ENCODE measurements around the gene MEIG1. TPM values are rescaled to one million over a fixed set of nuclear protein-coding genes. Genes with fewer than 3 reads are reported as not detected.
"Not testable (repeated sequence)": the region's sequence is repeated elsewhere in the genome, so short reads cannot be mapped to it uniquely, and the experiment has no call there.

The MEIG1 gene
- total RNA-seq, 2 experiments from 2014 or later: 0.81 to 1.1 TPM

DNA sequence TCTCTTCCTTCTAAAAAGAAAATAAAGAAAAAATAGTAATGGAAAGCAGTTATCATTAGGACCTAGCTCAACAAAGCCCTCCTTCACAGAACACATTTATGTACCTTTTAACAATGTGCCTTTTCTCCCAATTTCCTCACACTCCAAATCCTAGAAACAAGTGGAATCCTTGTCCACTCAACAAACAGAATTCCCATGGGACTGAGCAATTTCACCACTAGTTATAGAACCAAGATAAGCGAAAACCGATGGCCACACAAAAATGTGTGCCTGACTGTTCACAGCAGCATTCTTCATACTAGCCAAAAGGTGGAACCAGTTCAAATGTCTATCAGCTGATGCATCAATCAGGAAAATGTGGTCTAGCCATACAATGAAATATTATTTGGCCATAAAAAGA lies 22.6 kb upstream of the MEIG1 start:
- ChIA-PET POLR2A (no interaction called here), CTCF (interaction anchor here (1.0 kb wide), 1 partner anchor 12 kb away, joined by 3 read pairs; no protein-coding TSS in a partner anchor)
- ATAC-seq (no peak), DNase-seq (no peak)
- Mint-ChIP-seq H3K4me1 (peaks cover 2% of the 10 kb centered on the region), H3K36me3 (ENCODE audit: low read depth) (peaks cover 41% of the 10 kb centered on the region), H3K27me3 (no peaks in the 10 kb centered on the region), H3K4me3 (no peak overlapping the region), H3K9me3 (ENCODE audit: low read depth) (no peaks in the 10 kb centered on the region), H3K27ac (no peak overlapping the region)
- intact Hi-C loops (cut with DNase I, micrococcal nuclease): no loop called here

DNA sequence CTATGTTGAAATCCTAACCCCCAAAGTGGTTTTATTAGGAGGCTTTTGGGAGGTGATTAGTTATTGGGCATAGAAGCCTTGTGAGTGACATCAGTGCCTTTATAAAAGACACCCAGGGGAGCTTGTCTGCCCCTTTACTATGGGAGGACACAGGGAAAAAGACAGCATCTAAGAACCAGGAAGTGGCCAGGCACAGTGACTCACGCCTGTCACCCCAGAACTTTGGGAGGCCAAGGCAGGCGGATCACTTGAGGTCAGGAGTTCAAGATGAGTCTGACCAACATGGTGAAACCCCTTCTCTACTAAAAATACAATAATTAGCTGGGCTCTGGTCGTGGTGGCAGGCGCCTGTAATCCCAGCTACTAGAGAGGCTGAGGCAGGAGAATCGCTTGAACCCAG lies 20.2 kb upstream of the MEIG1 start:
- intact Hi-C loops (cut with DNase I, micrococcal nuclease); H3K27ac Mint-ChIP-seq: not testable (repeated sequence)

DNA sequence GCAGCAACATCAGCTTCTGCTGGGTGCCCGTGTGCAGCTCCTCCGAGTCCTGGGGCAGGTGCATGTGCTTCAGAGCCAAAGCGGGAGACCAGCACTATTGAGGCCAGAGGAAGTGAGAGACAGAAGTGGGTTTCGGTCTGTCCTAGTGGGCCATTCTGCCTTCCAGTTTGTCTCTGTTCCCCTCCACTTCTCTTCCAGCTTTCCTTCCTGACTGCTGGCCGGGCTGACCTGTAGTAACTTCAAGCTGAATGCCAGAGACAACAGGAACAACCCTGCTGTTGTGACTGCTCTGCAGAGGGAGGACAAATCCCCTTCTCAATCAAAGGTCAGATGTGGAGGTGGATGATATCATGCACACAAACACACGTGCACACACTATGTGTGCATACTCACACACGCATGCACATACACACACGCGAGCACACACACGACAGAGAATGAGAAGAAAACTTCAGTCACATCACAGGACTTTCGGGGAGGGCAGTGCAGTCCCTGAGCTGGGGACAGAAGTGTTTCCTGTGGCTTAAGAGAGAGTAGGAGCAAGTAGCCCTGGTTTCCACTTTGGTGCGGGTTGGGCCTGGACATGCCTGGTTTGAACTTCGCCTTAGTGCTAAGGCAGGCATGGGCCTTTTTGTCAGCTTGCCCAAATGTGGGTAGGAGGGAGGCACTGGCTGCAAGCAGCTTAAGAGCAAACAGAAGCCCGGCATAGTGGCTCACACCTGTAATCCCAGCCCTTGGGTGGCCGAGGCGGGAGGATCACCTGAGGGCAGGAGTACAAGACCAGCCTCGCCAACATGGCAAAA lies 16.8 kb upstream of the MEIG1 start:
- H3K36me3 Mint-ChIP-seq (ENCODE audit: low read depth): peaks cover 37% of the 10 kb centered on the region
- ATAC-seq; H3K4me1 Mint-ChIP-seq; H3K9me3 Mint-ChIP-seq (ENCODE audit: low read depth); H3K27me3 Mint-ChIP-seq; DNase-seq; CTCF ChIA-PET; POLR2A ChIA-PET; H3K27ac Mint-ChIP-seq; H3K4me3 Mint-ChIP-seq; intact Hi-C loops (cut with DNase I, micrococcal nuclease): not testable (repeated sequence)

More for the DNA sequence above, 20.2 kb upstream of the MEIG1 start:
- ATAC-seq (peak; percentile 74), DNase-seq (peak; percentile 54)
- H3K27me3 Mint-ChIP-seq; H3K9me3 Mint-ChIP-seq (ENCODE audit: low read depth); H3K4me3 Mint-ChIP-seq; H3K4me1 Mint-ChIP-seq; POLR2A ChIA-PET: not testable (repeated sequence)
- CTCF ChIA-PET: interaction anchor here (0.5 to 1.2 kb wide), 2 partner anchors 22 to 184 kb away, joined by 3 to 5 read pairs; no protein-coding TSS in a partner anchor
- peaks cover 30% of the 10 kb centered on the region for H3K36me3 Mint-ChIP-seq (ENCODE audit: low read depth)

DNA sequence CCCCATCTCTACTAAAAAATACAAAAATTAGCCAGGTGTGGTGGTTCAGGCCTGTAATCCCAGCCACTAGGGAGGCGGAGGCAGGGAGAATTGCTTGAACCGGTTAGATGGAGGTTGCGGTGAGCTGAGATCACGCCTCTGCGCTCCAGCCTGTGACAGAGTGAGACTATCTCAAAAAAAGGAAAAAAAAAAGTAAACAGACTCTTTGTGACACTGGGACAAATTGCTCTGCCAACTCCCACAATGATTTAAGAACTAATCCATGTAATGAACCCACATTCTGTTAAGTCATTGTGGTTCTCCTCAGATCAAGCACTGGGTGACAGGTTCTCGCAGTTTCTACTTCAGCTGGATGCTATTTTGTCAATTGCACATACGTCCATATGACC lies 16.2 kb upstream of the MEIG1 start:
- POLR2A ChIA-PET; H3K27me3 Mint-ChIP-seq; H3K27ac Mint-ChIP-seq; H3K9me3 Mint-ChIP-seq (ENCODE audit: low read depth); H3K4me3 Mint-ChIP-seq; ATAC-seq; H3K4me1 Mint-ChIP-seq; DNase-seq; intact Hi-C loops (cut with DNase I, micrococcal nuclease): not testable (repeated sequence)
- CTCF ChIA-PET: interaction anchor here (0.6 kb wide), 1 partner anchor 163 kb away, joined by 3 read pairs; no protein-coding TSS in a partner anchor
- peaks cover 38% of the 10 kb centered on the region for H3K36me3 Mint-ChIP-seq (ENCODE audit: low read depth)

DNA sequence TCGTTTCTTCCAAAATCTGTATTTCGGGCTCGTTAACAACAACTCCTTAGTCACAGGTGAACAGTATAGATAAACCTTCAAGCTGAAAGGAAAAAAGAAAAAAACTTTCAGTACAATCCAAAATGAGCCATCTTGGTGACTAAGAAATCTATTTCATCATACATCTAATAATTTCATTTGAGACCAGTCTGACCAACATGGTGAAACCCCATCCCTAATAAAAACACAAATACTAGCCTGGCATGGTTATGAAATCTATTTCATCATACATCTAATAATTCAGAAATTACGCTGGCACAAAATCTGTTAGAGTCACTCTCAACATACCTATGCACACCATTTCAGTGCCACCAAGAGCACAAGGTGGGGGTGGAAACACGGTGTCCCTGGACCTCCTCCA lies 14.1 kb upstream of the MEIG1 start:
- Mint-ChIP-seq H3K4me3 (no peak overlapping the region), H3K4me1 (peaks cover 9% of the 10 kb centered on the region), H3K9me3 (ENCODE audit: low read depth) (no peaks in the 10 kb centered on the region), H3K36me3 (ENCODE audit: low read depth) (peaks cover 40% of the 10 kb centered on the region), H3K27ac (no peak overlapping the region), H3K27me3 (no peaks in the 10 kb centered on the region)
- ATAC-seq (no peak), DNase-seq (no peak)
- CTCF ChIA-PET: no interaction called here
- POLR2A ChIA-PET: interaction anchor here (1.0 kb wide), 1 partner anchor 8 kb away, joined by 4 read pairs; no protein-coding TSS in a partner anchor
- intact Hi-C loops (cut with DNase I, micrococcal nuclease): no loop called here

DNA sequence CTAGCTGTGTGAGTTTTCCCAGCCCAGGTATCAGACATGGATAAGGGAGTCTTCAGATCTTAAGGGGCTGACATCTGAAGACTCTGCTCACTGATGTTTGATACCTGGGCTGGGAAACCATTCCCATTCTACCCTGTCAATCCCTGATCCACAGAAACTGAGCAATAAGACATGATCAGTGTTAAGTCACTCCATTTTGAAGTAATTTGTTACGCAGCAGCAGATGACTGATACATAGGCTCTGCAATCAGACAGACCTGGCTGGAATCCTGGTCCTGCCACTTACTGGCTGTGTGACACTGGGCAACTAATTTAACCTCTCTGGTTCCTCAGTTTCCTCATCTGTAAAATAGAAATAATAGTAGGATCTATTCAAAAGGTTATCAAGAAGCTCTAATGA lies 11.9 kb upstream of the MEIG1 start:
- H3K27me3 Mint-ChIP-seq: no peaks in the 10 kb centered on the region
- H3K36me3 Mint-ChIP-seq (ENCODE audit: low read depth): peaks cover 48% of the 10 kb centered on the region
- ATAC-seq (no peak), DNase-seq (no peak)
- H3K4me1 Mint-ChIP-seq: peaks cover 23% of the 10 kb centered on the region
- intact Hi-C loops (cut with DNase I, micrococcal nuclease): no loop called here
- H3K27ac Mint-ChIP-seq: no peak overlapping the region
- H3K9me3 Mint-ChIP-seq (ENCODE audit: low read depth): no peaks in the 10 kb centered on the region
- no peak overlapping the region for H3K4me3 Mint-ChIP-seq
- ChIA-PET POLR2A (no interaction called here), CTCF (no interaction called here)

DNA sequence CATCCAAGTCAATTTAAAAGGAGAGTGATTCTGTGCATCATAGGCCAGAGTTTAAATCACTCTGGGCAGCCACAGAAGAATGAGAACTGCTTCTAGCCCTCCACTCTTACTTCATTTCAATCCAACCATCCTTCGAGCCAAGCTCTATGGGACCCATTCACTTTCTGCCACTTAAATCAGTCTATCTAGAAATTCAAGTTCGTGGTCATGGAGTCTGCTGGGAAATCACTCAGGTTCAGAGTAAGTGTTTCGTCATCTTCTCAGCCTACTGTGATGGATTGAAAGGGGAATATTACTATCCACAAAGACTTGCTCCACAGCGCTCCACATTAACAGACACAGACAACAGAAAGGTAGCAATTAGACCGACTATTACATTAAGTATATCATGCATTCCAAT lies 9.9 kb upstream of the MEIG1 start:
- H3K27ac Mint-ChIP-seq: peak overlapping the region; percentile 26
- H3K9me3 Mint-ChIP-seq (ENCODE audit: low read depth): no peaks in the 10 kb centered on the region
- POLR2A ChIA-PET: interaction anchor here (1.2 kb wide), 1 partner anchor 71 kb away, joined by 3 read pairs; the partner anchor contains the start of gene SUV39H2
- peaks cover 48% of the 10 kb centered on the region for H3K36me3 Mint-ChIP-seq (ENCODE audit: low read depth)
- no peak overlapping the region for H3K4me3 Mint-ChIP-seq
- ATAC-seq (no peak), DNase-seq (no peak)
- H3K4me1 Mint-ChIP-seq: peaks cover 31% of the 10 kb centered on the region
- CTCF ChIA-PET: interaction anchor here (0.6 to 1.9 kb wide), 3 partner anchors 13 to 41 kb away, joined by 3 to 5 read pairs (median 4); no protein-coding TSS in a partner anchor
- intact Hi-C loops (cut with DNase I, micrococcal nuclease): no loop called here
- H3K27me3 Mint-ChIP-seq: no peaks in the 10 kb centered on the region

DNA sequence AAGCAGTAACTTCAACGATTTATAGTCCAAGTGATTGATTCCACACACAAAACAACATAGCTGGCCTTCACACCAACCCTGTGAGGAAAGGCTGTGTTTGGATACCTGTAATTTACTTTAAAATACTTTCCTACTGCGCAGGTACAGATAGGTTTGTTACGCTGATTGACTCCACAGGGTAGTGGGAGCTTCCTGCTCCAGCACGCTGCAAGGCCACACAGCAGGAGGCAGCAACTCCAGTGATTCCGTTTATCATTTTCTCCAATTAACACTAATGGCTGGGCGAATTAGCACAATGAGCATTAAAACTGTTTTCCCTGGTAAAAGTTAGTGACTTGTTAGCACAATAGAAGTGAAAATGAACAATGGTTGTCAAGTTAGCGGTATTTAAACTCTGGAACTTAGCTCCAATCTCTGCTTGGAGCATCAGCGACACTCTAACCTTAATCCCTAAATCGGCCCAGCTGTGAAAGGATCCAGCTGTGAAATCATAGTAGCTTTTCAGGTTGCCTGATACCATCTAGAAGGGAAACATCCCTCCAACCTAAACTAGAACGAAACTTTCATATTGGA lies 6.3 kb upstream of the MEIG1 start:
- H3K27me3 Mint-ChIP-seq: no peaks in the 10 kb centered on the region
- peak overlapping the region; percentile 97 for H3K27ac Mint-ChIP-seq
- peaks cover 27% of the 10 kb centered on the region for H3K36me3 Mint-ChIP-seq (ENCODE audit: low read depth)
- intact Hi-C loops (cut with DNase I, micrococcal nuclease): loop anchor here (5.0 to 10.0 kb wide), 6 partner anchors 368 to 1608 kb away; partner anchors contain the start of gene SEPHS1 (in 1 of the 2)
- ChIA-PET CTCF (interaction anchor here (0.6 to 1.1 kb wide), 8 partner anchors 19 to 115 kb away, joined by 3 to 4 read pairs (median 4); partner anchors contain the start of genes CDNF, HSPA14 and MSANTD7), POLR2A (interaction anchor here (0.7 to 1.6 kb wide), 4 partner anchors 8 to 767 kb away, joined by 3 to 12 read pairs (median 4); no protein-coding TSS in a partner anchor)
- DNase-seq: no peak
- H3K4me1 Mint-ChIP-seq: peaks cover 49% of the 10 kb centered on the region
- H3K4me3 Mint-ChIP-seq: peak overlapping the region; percentile 90
- ATAC-seq: no peak
- H3K9me3 Mint-ChIP-seq (ENCODE audit: low read depth): no peaks in the 10 kb centered on the region

DNA sequence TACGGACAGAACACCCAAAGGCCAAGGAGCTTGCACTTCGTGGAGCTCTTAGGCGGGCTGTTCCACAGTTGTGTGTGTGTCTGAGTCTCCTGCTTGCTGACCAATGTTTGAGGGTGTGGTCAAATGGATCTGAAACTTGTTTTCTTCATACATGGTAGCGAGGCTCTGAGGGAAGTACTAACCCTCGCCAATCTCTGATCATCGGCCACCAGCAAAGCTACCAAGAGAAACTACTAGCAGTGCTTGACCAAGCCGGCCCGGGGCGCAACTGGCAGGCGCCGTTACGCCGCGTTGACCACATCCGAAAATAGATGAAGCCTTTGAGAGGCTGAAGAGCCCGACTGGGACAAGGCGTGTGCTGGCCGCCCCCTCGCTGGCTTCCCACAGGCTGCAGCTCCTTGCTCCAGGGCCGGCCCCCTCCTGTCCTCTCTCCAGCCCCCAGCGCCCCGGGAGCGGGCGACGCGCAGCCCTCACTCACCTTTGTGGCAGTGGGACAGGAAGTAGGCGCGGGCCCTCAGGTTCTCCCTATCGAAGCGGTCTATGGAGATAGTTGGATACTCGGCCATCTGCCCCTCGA lies 5.7 kb upstream of the MEIG1 start:
- Mint-ChIP-seq H3K4me1 (peaks cover 50% of the 10 kb centered on the region), H3K27me3 (no peaks in the 10 kb centered on the region)

DNA sequence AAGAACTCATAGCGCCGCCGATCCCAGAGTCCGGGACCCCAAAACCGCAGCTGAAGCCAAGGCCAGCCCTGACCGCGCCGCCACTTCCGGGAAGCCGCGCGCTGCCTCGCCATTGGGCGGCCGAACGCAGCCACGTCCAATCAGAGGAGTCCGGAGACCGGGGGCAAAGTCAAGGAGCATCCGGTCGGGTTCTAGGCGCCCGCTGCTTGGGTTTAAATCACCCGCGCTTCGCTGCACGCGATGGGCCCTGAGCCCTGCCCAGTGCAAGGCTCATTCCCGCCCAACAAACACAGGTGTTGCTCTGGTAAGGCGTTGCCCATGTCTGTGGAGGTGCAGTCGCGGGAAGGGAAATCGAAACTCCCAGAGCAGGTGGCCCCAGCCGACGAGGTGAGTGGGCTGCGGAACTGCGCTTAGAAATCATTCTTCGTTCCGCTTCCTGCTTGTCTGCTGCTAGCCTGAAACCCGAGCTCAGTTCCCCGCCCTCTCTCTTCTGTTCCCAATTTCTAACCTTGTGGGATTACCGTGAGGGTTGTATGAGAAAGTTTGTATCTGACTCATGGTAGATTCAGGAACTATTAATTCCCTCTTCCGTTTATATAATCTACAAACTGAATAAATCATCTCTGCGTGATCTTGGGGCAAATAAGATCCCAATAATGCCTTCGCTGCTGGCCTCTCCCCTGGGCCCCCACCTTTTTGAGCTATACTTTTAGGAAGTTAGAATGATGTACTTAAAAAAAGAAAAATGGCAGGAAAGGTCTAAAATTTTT lies 5.0 kb upstream of the MEIG1 start, which contains the start of gene DCLRE1C:
TSS of gene DCLRE1C (minus strand) at position 96 of the 770 bp plus-strand sequence. CDS start at position 10, 86 bp downstream.
- intact Hi-C loops (cut with DNase I, micrococcal nuclease): loop anchor here (1.0 to 10.0 kb wide), 13 partner anchors 76 to 1609 kb away; partner anchors contain the start of genes CDNF (in 2 of the 2), HSPA14 (in 2 of the 2), MSANTD7 (in 2 of the 2) and SUV39H2 (in 2 of the 2)
- H3K4me1 Mint-ChIP-seq: peaks cover 52% of the 10 kb centered on the region
- ChIA-PET POLR2A (interaction anchor here (0.5 to 1.6 kb wide), 6 partner anchors 8 to 769 kb away, joined by 3 to 12 read pairs (median 3); partner anchors contain the start of genes CDNF, HSPA14, MSANTD7 and SUV39H2), CTCF (interaction anchor here (0.8 to 1.0 kb wide), 4 partner anchors 64 to 145 kb away, joined by 3 read pairs; no protein-coding TSS in a partner anchor)
- H3K27me3 Mint-ChIP-seq: no peaks in the 10 kb centered on the region
- DNase-seq (peak; percentile 94), ATAC-seq (peak; percentile 94)
- H3K27ac Mint-ChIP-seq: peak within 1 kb of the TSS; percentile 97
- no peaks in the 10 kb centered on the region for H3K9me3 Mint-ChIP-seq (ENCODE audit: low read depth)
- peak within 1 kb of the TSS; percentile 90 for H3K4me3 Mint-ChIP-seq
- peaks cover 21% of the 10 kb centered on the region for H3K36me3 Mint-ChIP-seq (ENCODE audit: low read depth)

More for the DNA sequence above, 5.7 kb upstream of the MEIG1 start:
- peaks cover 22% of the 10 kb centered on the region for H3K36me3 Mint-ChIP-seq (ENCODE audit: low read depth)
- intact Hi-C loops (cut with DNase I, micrococcal nuclease): loop anchor here (5.0 to 10.0 kb wide), 6 partner anchors 369 to 1609 kb away; partner anchors contain the start of gene SEPHS1 (in 1 of the 2)
- ChIA-PET POLR2A (interaction anchor here (0.6 to 1.6 kb wide), 6 partner anchors 8 to 768 kb away, joined by 3 to 12 read pairs (median 3); partner anchors contain the start of gene SUV39H2), CTCF (interaction anchor here (0.6 to 1.1 kb wide), 8 partner anchors 18 to 116 kb away, joined by 3 to 4 read pairs (median 4); partner anchors contain the start of genes CDNF, HSPA14 and MSANTD7)
- no peaks in the 10 kb centered on the region for H3K9me3 Mint-ChIP-seq (ENCODE audit: low read depth)
- H3K4me3 Mint-ChIP-seq: peak overlapping the region; percentile 90
- ATAC-seq (peak; percentile 49), DNase-seq (no peak)
- peak overlapping the region; percentile 97 for H3K27ac Mint-ChIP-seq
